ACC112 (cell line): ENCODE measurements around the gene IL36RN.

ENCODE experiments used
- H2AFZ ChIP-seq: fragments of 200-600 bp; sonication (generic); one replicate; pipeline ENCODE4 v1.6.0; 2017; ENCODE audit warnings: antibody characterized with exemption, low read length; ENCODE audit not compliant: unreplicated experiment
- H3K27ac ChIP-seq: fragments of 200-600 bp; sonication (generic); 2 replicates; pipeline ENCODE4 v1.5.1; 2014; ENCODE audit warnings: low read depth, mild to moderate bottlenecking, antibody characterized with exemption, low read length, moderate library complexity
- H3K27me3 ChIP-seq: fragments of 200-600 bp; sonication (generic); 2 replicates; pipeline ENCODE4 v1.6.1; 2014; ENCODE audit warnings: mild to moderate bottlenecking, antibody characterized with exemption, low read length, moderate library complexity, mixed read lengths; ENCODE audit not compliant: insufficient read depth
- H3K36me3 ChIP-seq: fragments of 200-600 bp; sonication (generic); 2 replicates; pipeline ENCODE4 v1.6.1; 2016; ENCODE audit warnings: mild to moderate bottlenecking, antibody characterized with exemption, low read length, moderate library complexity, mixed read lengths; ENCODE audit not compliant: insufficient read depth
- H3K4me1 ChIP-seq: fragments of 200-600 bp; sonication (generic); one replicate; pipeline ENCODE4 v1.6.1; 2016; ENCODE audit warnings: low read length, mixed read lengths; ENCODE audit not compliant: insufficient read depth, unreplicated experiment, control insufficient read depth
- H3K4me3 ChIP-seq: fragments of 200-600 bp; sonication (generic); 2 replicates; pipeline ENCODE4 v1.5.1; 2014; ENCODE audit warnings: mild to moderate bottlenecking, low read depth, low read length
- H3K79me2 ChIP-seq: fragments of 200-600 bp; sonication (generic); one replicate; pipeline ENCODE4 v1.6.0; 2016; ENCODE audit warnings: low read length; ENCODE audit not compliant: control insufficient read depth, unreplicated experiment, insufficient read depth

Gene IL36RN

GRCh38 chr2:113058998-113059960, at the start of gene IL36RN:
IL36RN (plus strand) TSS chr2:113059198; CDS start chr2:113059439, 241 bp downstream.
- no peaks in the 10 kb centered on the region for H3K36me3 ChIP-seq
- no peak within 1 kb of the TSS for H3K4me3 ChIP-seq
- H2AFZ ChIP-seq = no peak within 1 kb of the TSS
- no peak within 1 kb of the TSS for H3K27ac ChIP-seq
- peaks cover 38% of the 10 kb centered on the region for H3K27me3 ChIP-seq
- no peaks in the 10 kb centered on the region for H3K4me1 ChIP-seq
- no peaks in the 10 kb centered on the region for H3K79me2 ChIP-seq

GRCh38 chr2:113009622-113010021, 49.4 kb upstream of the IL36RN start:
- H3K79me2 ChIP-seq = no peaks in the 10 kb centered on the region
- H2AFZ ChIP-seq = no peak overlapping the region
- no peak overlapping the region for H3K27ac ChIP-seq
- H3K27me3 ChIP-seq = peaks cover 27% of the 10 kb centered on the region; the same call in 1 of the 2 replicates
- no peaks in the 10 kb centered on the region for H3K36me3 ChIP-seq
- no peak overlapping the region for H3K4me3 ChIP-seq
- H3K4me1 ChIP-seq = peaks cover 6% of the 10 kb centered on the region

GRCh38 chr2:113010088-113010487, 48.9 kb upstream of the IL36RN start:
- Histone ChIP-seq H2AFZ (no peak overlapping the region), H3K4me3 (no peak overlapping the region), H3K79me2 (no peaks in the 10 kb centered on the region), H3K27me3 (peaks cover 28% of the 10 kb centered on the region), H3K4me1 (peaks cover 6% of the 10 kb centered on the region), H3K36me3 (no peaks in the 10 kb centered on the region), H3K27ac (no peak overlapping the region)

GRCh38 chr2:113011108-113011507, 47.9 kb upstream of the IL36RN start:
- H3K4me1 ChIP-seq = peaks cover 6% of the 10 kb centered on the region
- no peaks in the 10 kb centered on the region for H3K79me2 ChIP-seq
- no peaks in the 10 kb centered on the region for H3K36me3 ChIP-seq
- H2AFZ ChIP-seq = no peak overlapping the region
- H3K4me3 ChIP-seq = no peak overlapping the region
- H3K27ac ChIP-seq = no peak overlapping the region
- H3K27me3 ChIP-seq = peaks cover 38% of the 10 kb centered on the region

- no peak overlapping the region for H2AFZ ChIP-seq
- H3K27me3 ChIP-seq = peaks cover 41% of the 10 kb centered on the region
- no peak overlapping the region for H3K4me3 ChIP-seq
- no peak overlapping the region for H3K27ac ChIP-seq
- no peaks in the 10 kb centered on the region for H3K79me2 ChIP-seq
- peaks cover 6% of the 10 kb centered on the region for H3K4me1 ChIP-seq
- no peaks in the 10 kb centered on the region for H3K36me3 ChIP-seq
These were observed 46.3 kb upstream of the IL36RN start for GRCh38 chr2:113012436-113013335.

- H3K4me1 ChIP-seq = peaks cover 6% of the 10 kb centered on the region
- H3K27me3 ChIP-seq = peaks cover 47% of the 10 kb centered on the region
- H3K27ac ChIP-seq = no peak overlapping the region
- no peak overlapping the region for H3K4me3 ChIP-seq
- H2AFZ ChIP-seq = no peak overlapping the region
- H3K36me3 ChIP-seq = no peaks in the 10 kb centered on the region
- no peaks in the 10 kb centered on the region for H3K79me2 ChIP-seq
These were observed 45.7 kb upstream of the IL36RN start for GRCh38 chr2:113013336-113013661.

GRCh38 chr2:113014067-113014466, 44.9 kb upstream of the IL36RN start:
- Histone ChIP-seq H3K27ac (no peak overlapping the region), H3K4me1 (peaks cover 6% of the 10 kb centered on the region), H3K4me3 (no peak overlapping the region), H3K27me3 (peaks cover 55% of the 10 kb centered on the region), H3K79me2 (no peaks in the 10 kb centered on the region), H2AFZ (no peak overlapping the region), H3K36me3 (no peaks in the 10 kb centered on the region)

- H3K79me2 ChIP-seq = no peaks in the 10 kb centered on the region
- H3K27me3 ChIP-seq = peaks cover 64% of the 10 kb centered on the region
- H3K4me1 ChIP-seq = peaks cover 6% of the 10 kb centered on the region
- no peak overlapping the region for H3K27ac ChIP-seq
- H3K4me3 ChIP-seq = no peak overlapping the region
- H3K36me3 ChIP-seq = no peaks in the 10 kb centered on the region
- no peak overlapping the region for H2AFZ ChIP-seq
These were observed 44.0 kb upstream of the IL36RN start for GRCh38 chr2:113015042-113015441.

GRCh38 chr2:113015655-113016054, 43.3 kb upstream of the IL36RN start:
- peaks cover 63% of the 10 kb centered on the region for H3K27me3 ChIP-seq
- H3K36me3 ChIP-seq = no peaks in the 10 kb centered on the region
- H3K4me3 ChIP-seq = no peak overlapping the region
- no peak overlapping the region for H3K27ac ChIP-seq
- H3K4me1 ChIP-seq = peaks cover 6% of the 10 kb centered on the region
- H2AFZ ChIP-seq = no peak overlapping the region
- no peaks in the 10 kb centered on the region for H3K79me2 ChIP-seq

- Histone ChIP-seq H2AFZ (no peak overlapping the region), H3K4me1 (no peaks in the 10 kb centered on the region), H3K27ac (no peak overlapping the region), H3K36me3 (no peaks in the 10 kb centered on the region), H3K79me2 (no peaks in the 10 kb centered on the region), H3K4me3 (no peak overlapping the region), H3K27me3 (peaks cover 81% of the 10 kb centered on the region)
These were observed 40.5 kb upstream of the IL36RN start for GRCh38 chr2:113018509-113018908.
